Heart left ventricle (tissue), 16 donors: ENCODE results near the gene SF3B3. TPM values are rescaled to one million over a fixed set of nuclear protein-coding genes. Genes with fewer than 3 reads are reported as not detected.

Experiments used
- ATAC-seq, 4 donors: fragments of 200-7000 bp; cut with Tn5 transposase; one replicate each; pipeline ENCODE4 v1.9.1; 2020 to 2022; ENCODE audit warnings: moderate library complexity in 4 of 4, mild to moderate bottlenecking in 3 of 4, moderate number of reproducible peaks in 1 of 4
- DNase-seq, 5 donors: peaks; one replicate each; pipeline ENCODE4 v3.0.0-alpha.2; 2020
- H3K27ac ChIP-seq, 12 donors: fragments of 200-600 bp; sonication (generic) in 4 of 12; one replicate each; pipeline versions ENCODE4 v1.5.0 to v1.8.0; 2016 to 2022; ENCODE audit warnings: mild to moderate bottlenecking in 2 of 12
- H3K27me3 ChIP-seq, 9 donors: fragments of 200-600 bp; sonication (generic) in 2 of 9; one replicate each; pipeline versions ENCODE4 v1.5.1 to v1.8.0; 2016 to 2022; ENCODE audit warnings: mild to moderate bottlenecking in 3 of 9
- H3K36me3 ChIP-seq, 9 donors: fragments of 200-600 bp; sonication (generic) in 2 of 9; one replicate each; pipeline versions ENCODE4 v1.5.0 to v1.8.0; 2018 to 2022; ENCODE audit warnings: mild to moderate bottlenecking in 2 of 9
- H3K4me1 ChIP-seq, 12 donors: fragments of 200-600 bp; sonication (generic) in 4 of 12; one replicate each; pipeline versions ENCODE4 v1.5.0 to v1.8.0; 2016 to 2022; ENCODE audit warnings: mild to moderate bottlenecking in 3 of 12
- H3K4me3 ChIP-seq, 12 donors: fragments of 200-600 bp; sonication (generic) in 4 of 12; one replicate each; pipeline versions ENCODE4 v1.5.0 to v1.8.0; 2017 to 2022; ENCODE audit warnings: mild to moderate bottlenecking in 9 of 12, moderate library complexity in 4 of 12
- H3K9me3 ChIP-seq, 12 donors: fragments of 200-600 bp; sonication (generic) in 4 of 12; one replicate each; pipeline versions ENCODE4 v1.5.0 to v1.8.0; 2016 to 2022; ENCODE audit warnings: mild to moderate bottlenecking in 1 of 12
- CTCF ChIP-seq, 12 donors: fragments of 200-600 bp; sonication (generic) in 4 of 12; IDR thresholded peaks; one replicate each; pipeline versions ENCODE4 v1.5.0 to v1.8.0; 2018 to 2022; ENCODE audit warnings: antibody characterized with exemption in 12 of 12, mild to moderate bottlenecking in 5 of 12
- POLR2A ChIP-seq, 2 donors: fragments of 450-650 bp; IDR thresholded peaks; one replicate each; pipeline ENCODE4 v1.6.1; 2017; ENCODE audit warnings: antibody characterized with exemption in 2 of 2, mild to moderate bottlenecking in 2 of 2, moderate library complexity in 2 of 2
- WGBS, 4 donors: extraction: QIAGEN DNeasy Blood & Tissue Kit in 2 of 4; methylation state at CpG; one replicate each; pipeline versions ENCODE4 v1.1.5 to v1.1.7; 2013 to 2018; 5-methylcytosine and 5-hydroxymethylcytosine counted together
- intact Hi-C, 10 donors: fragments of 100-400 bp; cut with DNase I; formaldehyde crosslinking; loops; one replicate each; pipeline versions ENCODE4 v1.11.1 to v1.14.2; 2022
- polyA plus RNA-seq, 2 donors: library from polyadenylated mRNA; stranded (reverse); fragments of 200-250 nt; gene quantifications; one replicate each; pipeline ENCODE4 v1.2.3, GENCODE V29; 2013
- total RNA-seq, 9 donors: library from RNA; depleted of rRNA in 2 of 9; stranded (reverse); fragments of >200 nt in 2 of 9; fragmentation: NEBNext Ultra II Directional in 3 of 9; extraction: Animal tissue kit (Norgen Biotek cat#: 25700) in 3 of 9; gene quantifications; one replicate each; pipeline versions ENCODE4 v1.1.0 to v1.2.4, GENCODE V29; 2016 to 2023
- donor health status: ischemic (EF 13 %, LVEDD 7.1; RV severe dilation, severe dysfunction).
- donor health status: healthy with polysubstance abuse.
- donor health status: DM: no; HTN: yes; CAD: no.
- donor health status: DM: no; HTN: no; CAD: no.
- donor health status: ischemic (EF 25% LVEDD 6.9; RV normal size, moderate dysfunction).
- donor health status: ischemic (EF 25% LVEDD 5.7; RV mildly dilated, moderate dysfunction).
- donor health status: healthy.
- donor health status: DM: yes; HTN: yes; CAD: no.
- donor health status: ischemic (EF 35%, LVEDD 5.7; RV mildly dilated, moderate dysfunction).
- donor health status: nonischemic (EF 11% LVEDD 7.7; RV severe dilation, severe dysfunction).
- donor health status: DM: yes; HTN: yes; CAD: no.
- donor health status: PGD.
- donor health status: ischemic (EF 29% LVEDD 5.4; RV normal size, mild dysfunction).
- donor health status: nonischemic (EF 23%, LVEDD 6.1; RV moderate dilation, normal function).

Gene SF3B3
- total and polyA plus RNA-seq, 11 donors: 50.3 to 198 (median 131) TPM

GRCh38 chr16:70563636-70564035 lies 40.0 kb downstream of the SF3B3 start:
- TF ChIP-seq POLR2A (IDR thresholded peaks at IDR 0.05) (no peak), CTCF (IDR thresholded peaks at IDR 0.05) (no peak)
- no peaks in the 10 kb centered on the region for H3K9me3 ChIP-seq
- WGBS, 4 donors: 59 to 80% (median 72%) methylated on average over 7 of the region's 7 CpGs
- ATAC-seq (no peak), DNase-seq (no peak)
- intact Hi-C loops: no loop called here
- no peaks in the 10 kb centered on the region for H3K27me3 ChIP-seq
- H3K4me3 ChIP-seq: no peak overlapping the region
- no peak overlapping the region for H3K27ac ChIP-seq
- H3K36me3 ChIP-seq: peaks cover 0 to 100% (median 100%) of the 10 kb centered on the region in 9 donors
- peaks cover 0 to 3% (median 0%) of the 10 kb centered on the region in 12 donors for H3K4me1 ChIP-seq

- Histone ChIP-seq H3K27ac (no peak overlapping the region), H3K9me3 (no peaks in the 10 kb centered on the region), H3K27me3 (no peaks in the 10 kb centered on the region), H3K4me3 (no peak overlapping the region), H3K36me3 (peaks cover 0 to 100% (median 100%) of the 10 kb centered on the region in 9 donors), H3K4me1 (peaks cover 0 to 3% (median 0%) of the 10 kb centered on the region in 12 donors)
- intact Hi-C loops: no loop called here
- 74 to 80% (median 77%) methylated on average over 4 of the region's 4 CpGs for WGBS, 4 donors
- DNase-seq (no peak), ATAC-seq (peak; percentile 21 to 37 (median 32))
- TF ChIP-seq POLR2A (IDR thresholded peaks at IDR 0.05) (no peak), CTCF (IDR thresholded peaks at IDR 0.05) (no peak)
Measured at GRCh38 chr16:70565053-70565452, 41.4 kb downstream of the SF3B3 start.

GRCh38 chr16:70568601-70569237 lies 45.1 kb downstream of the SF3B3 start:
- 77 to 84% (median 82%) methylated on average over 5 of the region's 5 CpGs for WGBS, 4 donors

More at GRCh38 chr16:70568601-70569237, 45.1 kb downstream of the SF3B3 start:
- Histone ChIP-seq H3K4me3 (no peak overlapping the region), H3K4me1 (peaks cover 0 to 28% (median 24%) of the 10 kb centered on the region in 12 donors), H3K27me3 (no peaks in the 10 kb centered on the region), H3K9me3 (no peaks in the 10 kb centered on the region), H3K36me3 (peaks cover 0 to 100% (median 93%) of the 10 kb centered on the region in 9 donors), H3K27ac (no peak overlapping the region)
- no peak for TF ChIP-seq CTCF (IDR thresholded peaks at IDR 0.05)
- TF ChIP-seq POLR2A (IDR thresholded peaks at IDR 0.05): no peak
- DNase-seq: no peak
- ATAC-seq: no peak
- intact Hi-C loops: no loop called here
